ENCODE results near the gene VAV3. TPM values are rescaled to one million over a fixed set of nuclear protein-coding genes. Genes with fewer than 3 reads are reported as not detected.
A peak's percentile ranks its signal among the peaks of the same experiment; 100 is the strongest.

Gene VAV3
- total RNA-seq, 1 donor from 2014 or later: 0.12 TPM

GRCh38 chr1:107787299-107787698, 177.7 kb downstream of the VAV3 start:
- peaks cover 15% of the 10 kb centered on the region for H3K27me3 Mint-ChIP-seq (ENCODE audit: low read depth)
- no peak for TF ChIP-seq CTCF (IDR thresholded peaks at IDR 0.05)
- no peak overlapping the region for H3K27ac Mint-ChIP-seq (ENCODE audit: unreplicated experiment)

GRCh38 chr1:107786203-107786845, 178.7 kb downstream of the VAV3 start:
- no peak for TF ChIP-seq CTCF (IDR thresholded peaks at IDR 0.05)
- Mint-ChIP-seq H3K27ac (ENCODE audit: unreplicated experiment) (no peak overlapping the region), H3K4me3 (ENCODE audit: unreplicated experiment) (no peak overlapping the region), H3K4me1 (ENCODE audit: low read depth) (peaks cover 11% of the 10 kb centered on the region), H3K9me3 (ENCODE audit: low read depth) (no peaks in the 10 kb centered on the region), H3K27me3 (ENCODE audit: low read depth) (peaks cover 15% of the 10 kb centered on the region), H3K36me3 (ENCODE audit: low read depth) (no peaks in the 10 kb centered on the region)
- no peak for DNase-seq (ENCODE audit: low spot score)

More at GRCh38 chr1:107787299-107787698, 177.7 kb downstream of the VAV3 start:
- Mint-ChIP-seq H3K9me3 (ENCODE audit: low read depth) (no peaks in the 10 kb centered on the region), H3K4me3 (ENCODE audit: unreplicated experiment) (no peak overlapping the region), H3K4me1 (ENCODE audit: low read depth) (peaks cover 11% of the 10 kb centered on the region), H3K36me3 (ENCODE audit: low read depth) (no peaks in the 10 kb centered on the region)
- no peak for DNase-seq (ENCODE audit: low spot score)

- H3K9me3 Mint-ChIP-seq (ENCODE audit: low read depth): no peaks in the 10 kb centered on the region
- DNase-seq (ENCODE audit: low spot score): no peak
- TF ChIP-seq CTCF (IDR thresholded peaks at IDR 0.05): no peak
- peaks cover 11% of the 10 kb centered on the region for H3K4me1 Mint-ChIP-seq (ENCODE audit: low read depth)
- H3K27me3 Mint-ChIP-seq (ENCODE audit: low read depth): peaks cover 15% of the 10 kb centered on the region
- H3K36me3 Mint-ChIP-seq (ENCODE audit: low read depth): no peaks in the 10 kb centered on the region
- no peak overlapping the region for H3K27ac Mint-ChIP-seq (ENCODE audit: unreplicated experiment)
- no peak overlapping the region for H3K4me3 Mint-ChIP-seq (ENCODE audit: unreplicated experiment)
Measured at GRCh38 chr1:107785496-107786202, 179.3 kb downstream of the VAV3 start.

- H3K27me3 Mint-ChIP-seq (ENCODE audit: low read depth): peaks cover 9% of the 10 kb centered on the region
- no peak overlapping the region for H3K27ac Mint-ChIP-seq (ENCODE audit: unreplicated experiment)
- H3K4me3 Mint-ChIP-seq (ENCODE audit: unreplicated experiment): no peak overlapping the region
- no peaks in the 10 kb centered on the region for H3K4me1 Mint-ChIP-seq (ENCODE audit: low read depth)
- H3K9me3 Mint-ChIP-seq (ENCODE audit: low read depth): no peaks in the 10 kb centered on the region
- peak; percentile 97 for TF ChIP-seq CTCF (IDR thresholded peaks at IDR 0.05)
- no peaks in the 10 kb centered on the region for H3K36me3 Mint-ChIP-seq (ENCODE audit: low read depth)
- DNase-seq (ENCODE audit: low spot score): no peak
Measured at GRCh38 chr1:107782217-107782845, 182.6 kb downstream of the VAV3 start.

GRCh38 chr1:107781245-107781644, 183.7 kb downstream of the VAV3 start:
- no peak for DNase-seq (ENCODE audit: low spot score)
- H3K36me3 Mint-ChIP-seq (ENCODE audit: low read depth): no peaks in the 10 kb centered on the region
- no peak overlapping the region for H3K27ac Mint-ChIP-seq (ENCODE audit: unreplicated experiment)
- no peaks in the 10 kb centered on the region for H3K4me1 Mint-ChIP-seq (ENCODE audit: low read depth)
- TF ChIP-seq CTCF (IDR thresholded peaks at IDR 0.05): no peak
- no peaks in the 10 kb centered on the region for H3K9me3 Mint-ChIP-seq (ENCODE audit: low read depth)
- H3K4me3 Mint-ChIP-seq (ENCODE audit: unreplicated experiment): no peak overlapping the region
- H3K27me3 Mint-ChIP-seq (ENCODE audit: low read depth): peaks cover 12% of the 10 kb centered on the region
